Erythroblast (primary cell): ENCODE measurements around the gene OR7C1.

ENCODE experiments used
- GATA1 ChIP-seq: IDR thresholded peaks from 2 replicates; pipeline ENCODE4 v1.6.1; 2011; ENCODE audit warnings: low read depth, mild to moderate bottlenecking, control low read depth, low read length, moderate library complexity
- POLR2A ChIP-seq: IDR thresholded peaks from 2 replicates; pipeline ENCODE4 v1.6.1; 2011; ENCODE audit warnings: mild to moderate bottlenecking, low read length

DNA sequence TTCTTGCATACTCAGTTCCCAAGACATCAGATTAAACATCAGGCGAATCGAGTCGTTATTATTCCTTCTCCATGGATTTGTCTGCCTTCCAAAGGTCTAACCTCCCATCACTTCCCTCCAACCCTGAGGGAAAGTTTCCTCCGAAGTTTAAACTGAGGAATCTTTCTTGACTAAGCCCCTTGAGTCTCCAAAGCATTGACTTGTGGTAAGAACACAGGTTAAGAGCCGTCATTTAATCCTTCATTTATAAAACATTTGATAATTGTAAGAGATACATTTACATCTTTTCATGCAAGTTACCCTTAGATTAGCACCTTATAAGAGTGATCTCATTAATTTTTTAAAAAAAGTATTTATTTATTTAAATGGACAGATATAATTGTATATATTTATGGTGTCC is 13.8 kb upstream of the OR7C1 start, which contains the start of gene OR7A10:
- TF ChIP-seq POLR2A (no peak), GATA1 (no peak)
